HG03457 (cell line): ENCODE measurements around the gene MYCBP2.
"Not testable (repeated sequence)": the region's sequence is repeated elsewhere in the genome, so short reads cannot be mapped to it uniquely, and the experiment has no call there.

Source experiments
- ATAC-seq: cut with Tn5 transposase; IDR thresholded peaks from one replicate; pipeline ENCODE4 v1.9.1; 2021; ENCODE audit warnings: moderate number of reproducible peaks; ENCODE audit not compliant: unreplicated experiment

Gene MYCBP2, protein sequence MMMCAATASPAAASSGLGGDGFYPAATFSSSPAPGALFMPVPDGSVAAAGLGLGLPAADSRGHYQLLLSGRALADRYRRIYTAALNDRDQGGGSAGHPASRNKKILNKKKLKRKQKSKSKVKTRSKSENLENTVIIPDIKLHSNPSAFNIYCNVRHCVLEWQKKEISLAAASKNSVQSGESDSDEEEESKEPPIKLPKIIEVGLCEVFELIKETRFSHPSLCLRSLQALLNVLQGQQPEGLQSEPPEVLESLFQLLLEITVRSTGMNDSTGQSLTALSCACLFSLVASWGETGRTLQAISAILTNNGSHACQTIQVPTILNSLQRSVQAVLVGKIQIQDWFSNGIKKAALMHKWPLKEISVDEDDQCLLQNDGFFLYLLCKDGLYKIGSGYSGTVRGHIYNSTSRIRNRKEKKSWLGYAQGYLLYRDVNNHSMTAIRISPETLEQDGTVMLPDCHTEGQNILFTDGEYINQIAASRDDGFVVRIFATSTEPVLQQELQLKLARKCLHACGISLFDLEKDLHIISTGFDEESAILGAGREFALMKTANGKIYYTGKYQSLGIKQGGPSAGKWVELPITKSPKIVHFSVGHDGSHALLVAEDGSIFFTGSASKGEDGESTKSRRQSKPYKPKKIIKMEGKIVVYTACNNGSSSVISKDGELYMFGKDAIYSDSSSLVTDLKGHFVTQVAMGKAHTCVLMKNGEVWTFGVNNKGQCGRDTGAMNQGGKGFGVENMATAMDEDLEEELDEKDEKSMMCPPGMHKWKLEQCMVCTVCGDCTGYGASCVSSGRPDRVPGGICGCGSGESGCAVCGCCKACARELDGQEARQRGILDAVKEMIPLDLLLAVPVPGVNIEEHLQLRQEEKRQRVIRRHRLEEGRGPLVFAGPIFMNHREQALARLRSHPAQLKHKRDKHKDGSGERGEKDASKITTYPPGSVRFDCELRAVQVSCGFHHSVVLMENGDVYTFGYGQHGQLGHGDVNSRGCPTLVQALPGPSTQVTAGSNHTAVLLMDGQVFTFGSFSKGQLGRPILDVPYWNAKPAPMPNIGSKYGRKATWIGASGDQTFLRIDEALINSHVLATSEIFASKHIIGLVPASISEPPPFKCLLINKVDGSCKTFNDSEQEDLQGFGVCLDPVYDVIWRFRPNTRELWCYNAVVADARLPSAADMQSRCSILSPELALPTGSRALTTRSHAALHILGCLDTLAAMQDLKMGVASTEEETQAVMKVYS (N-terminal part only)

DNA sequence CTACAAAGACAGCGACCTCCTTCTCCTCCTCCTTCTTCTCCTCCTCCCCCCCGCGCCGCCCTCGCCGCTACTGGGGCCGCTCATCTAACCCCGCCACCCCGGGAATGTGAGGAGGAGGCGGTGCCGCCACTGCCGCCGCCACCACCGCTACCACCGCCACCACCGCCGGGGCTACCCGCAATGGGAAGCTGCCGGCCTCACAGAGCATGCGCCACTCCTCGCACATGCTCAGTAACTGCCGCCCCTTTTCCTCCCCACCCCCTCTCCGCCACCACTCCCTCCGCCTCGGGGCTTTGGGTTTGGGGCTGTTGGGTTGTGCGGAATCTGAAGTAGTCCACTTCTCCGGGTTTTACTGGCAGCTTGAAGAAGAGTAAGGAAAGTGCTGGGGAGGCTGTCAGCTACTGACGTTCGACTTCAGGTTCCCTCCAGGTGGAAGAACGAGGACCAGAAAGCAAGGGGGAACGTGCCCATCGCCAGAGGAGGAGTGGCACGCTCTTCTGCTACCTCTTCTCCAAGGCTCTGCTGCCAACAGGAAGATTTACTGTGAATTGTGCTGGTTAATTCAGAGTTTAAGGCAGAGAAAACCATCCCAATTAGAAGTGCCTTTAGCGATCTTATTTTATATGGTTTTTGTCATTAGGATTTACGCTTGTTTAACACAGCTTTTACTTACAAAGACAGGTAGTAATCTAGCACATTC is at the start of gene MYCBP2:
TSS of gene MYCBP2 (minus strand) at position 190 of the 700 bp plus-strand sequence. CDS start 319 bp downstream, outside the sequence.
- ATAC-seq = peak; percentile 38

DNA sequence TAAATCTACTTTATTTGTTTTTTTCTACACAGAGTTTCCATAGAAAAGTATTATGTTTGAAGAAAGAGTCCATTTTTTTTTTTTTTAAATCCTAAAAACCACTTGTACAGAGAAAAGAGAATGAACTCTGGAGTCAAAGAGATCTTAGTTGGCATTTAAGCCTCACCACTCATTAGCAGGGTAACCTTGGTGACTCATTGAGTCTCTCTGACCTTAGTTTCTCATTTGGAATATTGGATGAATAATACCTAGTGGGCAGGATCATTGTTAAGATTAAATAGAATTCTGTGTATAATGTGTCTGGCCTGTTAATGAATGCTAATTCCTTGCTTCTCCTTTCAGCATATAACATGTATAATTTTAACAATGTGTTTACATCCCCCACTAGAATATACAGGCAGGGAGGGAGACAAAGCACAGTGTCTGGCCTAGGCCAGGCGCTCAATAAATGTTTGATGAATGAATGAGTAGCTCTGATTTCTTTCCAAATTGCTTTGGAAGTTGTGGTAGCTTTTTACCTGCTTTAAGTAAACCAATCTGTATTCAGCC is 48.7 kb upstream of the MYCBP2 start:
- ATAC-seq = no peak

DNA sequence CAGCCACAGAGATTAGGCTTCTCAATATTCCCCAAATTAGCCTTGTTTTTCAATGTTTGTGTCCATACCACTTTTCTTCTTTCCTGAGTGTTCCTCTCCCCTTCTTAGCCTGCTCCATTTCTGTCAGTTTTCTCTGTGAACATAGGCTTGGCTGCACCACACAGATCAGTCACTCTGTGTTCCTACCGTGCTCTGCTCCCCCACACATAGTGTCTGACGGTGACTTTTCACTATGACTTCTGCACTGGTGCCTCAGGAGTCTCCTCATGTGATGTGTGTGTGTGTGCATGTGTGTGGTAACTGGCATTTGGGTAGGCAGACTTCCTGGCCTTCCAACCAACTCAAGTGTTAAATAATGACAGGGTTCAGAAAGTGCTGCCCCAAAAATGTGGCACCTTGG is 47.9 kb upstream of the MYCBP2 start:
- no peak for ATAC-seq

DNA sequence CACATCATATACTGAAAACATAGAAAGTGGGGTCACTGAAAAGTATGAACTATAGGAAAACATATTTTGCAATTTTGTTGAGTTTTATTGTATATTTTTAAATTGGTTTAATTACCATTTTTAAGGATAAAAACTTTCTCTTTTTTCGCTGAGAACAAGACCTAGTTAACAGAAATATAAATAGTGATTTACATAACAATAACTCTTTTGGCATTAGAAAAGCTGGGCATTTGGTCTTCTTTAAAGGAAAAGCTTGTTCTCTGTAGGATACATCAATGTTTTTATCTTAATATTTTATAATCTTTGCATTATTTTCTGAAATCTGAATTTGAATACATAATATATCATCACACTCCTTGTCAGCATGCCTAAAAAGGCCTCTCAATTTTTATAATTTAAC is 47.4 kb upstream of the MYCBP2 start:
- no peak for ATAC-seq

DNA sequence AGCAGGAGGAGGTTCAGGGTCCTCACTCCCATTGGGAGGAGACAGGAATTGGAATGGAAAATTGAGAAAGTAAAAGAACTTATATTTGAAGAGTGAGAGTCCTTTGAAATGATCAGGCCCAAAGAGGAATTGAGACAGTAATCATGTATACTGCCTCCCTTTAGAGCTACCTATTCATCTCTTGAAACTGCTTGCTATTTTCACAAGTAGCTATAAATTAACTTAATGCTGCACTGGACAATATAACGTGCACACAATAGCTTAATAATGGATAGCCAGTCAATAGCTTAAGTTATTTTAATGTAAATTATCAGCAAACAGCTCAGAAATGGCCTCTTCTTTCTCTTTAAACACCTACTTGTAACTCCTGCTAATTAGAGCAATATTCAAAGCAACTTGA is 46.6 kb upstream of the MYCBP2 start:
- no peak for ATAC-seq

DNA sequence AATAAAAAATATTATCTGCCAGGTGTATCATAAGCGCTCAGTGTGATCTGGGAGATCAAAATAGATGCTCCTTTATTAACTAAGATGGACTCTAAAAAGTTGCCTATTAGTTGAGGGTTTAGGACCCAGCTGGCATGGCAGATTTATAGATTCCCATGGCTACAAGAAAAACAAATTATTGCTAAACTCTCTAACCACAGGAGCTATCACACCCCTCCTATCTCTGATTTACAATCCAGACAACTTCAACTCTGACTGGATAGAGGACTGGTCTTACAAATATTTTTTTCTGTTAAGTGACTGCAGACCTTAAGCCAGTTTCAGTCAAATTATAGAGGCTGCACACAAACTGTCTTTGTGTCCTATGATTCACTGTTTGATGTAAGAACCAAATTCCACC is 45.4 kb upstream of the MYCBP2 start:
- ATAC-seq = no peak

DNA sequence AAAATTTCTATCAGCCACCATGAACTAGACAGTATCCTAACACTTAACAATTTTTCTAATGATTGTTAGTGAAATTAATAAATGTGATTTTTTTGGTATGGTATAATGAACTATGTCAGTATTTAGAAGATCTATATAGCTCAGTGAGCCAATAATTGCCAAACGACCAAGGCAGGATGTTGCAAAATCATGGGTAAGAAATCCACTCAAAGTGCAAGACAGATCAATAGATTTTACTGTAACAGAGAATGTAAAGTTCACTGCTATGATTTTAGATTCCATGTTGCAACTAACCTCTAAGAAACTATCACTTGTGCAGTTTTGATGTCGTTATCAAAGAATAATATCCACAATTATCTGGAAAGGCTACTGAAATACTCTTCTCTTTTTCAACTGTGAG is 44.0 kb upstream of the MYCBP2 start:
- no peak for ATAC-seq

DNA sequence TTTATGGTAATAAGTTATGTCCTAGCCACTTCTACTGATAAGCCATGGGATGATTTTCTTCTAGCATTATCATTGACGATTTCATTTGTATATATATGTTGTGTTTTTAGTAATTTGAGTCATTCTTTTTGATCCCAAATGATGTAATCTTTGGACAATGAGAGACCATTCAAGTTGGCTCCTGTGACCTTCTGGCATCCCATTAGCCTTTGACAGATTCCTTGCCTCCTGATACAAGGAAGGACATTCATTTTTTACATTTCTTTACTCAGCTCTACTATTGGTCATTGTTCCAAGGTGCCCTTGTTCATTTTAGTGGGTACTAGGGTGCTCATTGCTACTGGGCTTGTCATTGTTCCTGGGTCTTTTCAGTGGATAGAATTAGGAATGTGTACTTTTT is 35.3 kb upstream of the MYCBP2 start:
- no peak for ATAC-seq

DNA sequence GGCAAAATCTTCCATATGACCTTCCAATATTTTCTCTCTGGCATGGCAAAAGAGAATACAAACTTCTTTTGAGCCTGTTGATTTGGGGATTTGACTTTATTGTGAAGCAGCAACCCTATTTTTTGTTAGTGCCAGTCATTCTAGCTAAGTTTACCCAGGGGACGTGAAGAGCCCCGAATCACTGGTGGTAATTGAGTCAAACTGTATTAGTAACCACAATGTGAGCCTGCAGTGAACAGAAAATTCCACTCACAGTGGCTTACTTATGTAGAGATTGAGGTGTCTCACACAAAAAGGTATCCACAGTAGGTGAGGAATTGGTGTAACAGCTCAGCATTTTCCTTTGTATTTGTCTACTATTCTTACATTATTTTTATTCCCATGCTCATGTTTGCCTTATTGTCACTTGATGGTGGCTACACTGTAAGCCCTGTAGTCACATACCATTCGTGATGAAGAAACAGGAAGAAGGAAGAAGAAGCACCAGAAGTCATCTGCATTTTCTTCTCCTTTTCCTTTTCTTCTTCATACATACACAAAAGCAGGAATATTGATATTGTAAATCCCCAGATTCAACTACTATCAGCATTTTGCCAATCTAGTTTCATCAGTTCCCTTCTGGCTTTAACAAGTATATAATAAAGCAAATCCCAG is 33.3 kb upstream of the MYCBP2 start:
- no peak for ATAC-seq

DNA sequence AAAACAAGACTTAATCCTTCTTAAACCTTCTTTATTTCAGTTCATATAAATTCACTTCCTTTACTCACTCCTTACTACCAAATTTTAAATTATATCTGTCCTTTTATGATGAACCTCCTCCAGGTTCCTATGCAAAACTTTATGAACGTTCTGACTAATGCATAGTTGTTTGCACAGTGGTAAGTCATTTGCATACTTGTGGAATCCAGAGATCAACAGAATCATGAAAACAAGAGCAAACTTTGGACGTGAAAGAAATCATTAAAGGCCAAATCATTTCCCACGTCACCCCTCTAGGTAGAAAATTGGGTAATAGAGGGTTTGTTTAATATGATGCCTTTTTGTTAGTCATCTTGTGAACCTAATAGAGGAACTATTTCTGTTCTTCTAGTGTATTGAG is 32.3 kb upstream of the MYCBP2 start:
- no peak for ATAC-seq

DNA sequence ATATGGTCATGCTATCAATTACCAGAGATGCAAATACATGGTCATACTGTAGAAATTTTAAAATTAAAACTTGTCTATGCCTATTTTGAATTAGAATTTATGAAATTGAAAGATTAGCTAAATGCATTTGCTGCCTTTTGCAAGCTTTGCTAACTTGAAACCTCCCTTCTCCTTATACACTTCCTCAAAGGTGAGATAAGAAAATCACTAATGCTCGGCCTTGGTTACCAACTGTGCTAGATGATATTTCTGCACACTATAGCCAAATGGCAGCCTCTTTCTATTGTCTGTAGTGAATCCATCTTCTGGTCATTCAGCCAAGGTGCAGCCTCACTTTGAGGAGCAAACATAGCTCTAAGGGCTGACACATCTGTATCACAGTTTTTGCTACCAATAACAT is 31.1 kb upstream of the MYCBP2 start:
- no peak for ATAC-seq

DNA sequence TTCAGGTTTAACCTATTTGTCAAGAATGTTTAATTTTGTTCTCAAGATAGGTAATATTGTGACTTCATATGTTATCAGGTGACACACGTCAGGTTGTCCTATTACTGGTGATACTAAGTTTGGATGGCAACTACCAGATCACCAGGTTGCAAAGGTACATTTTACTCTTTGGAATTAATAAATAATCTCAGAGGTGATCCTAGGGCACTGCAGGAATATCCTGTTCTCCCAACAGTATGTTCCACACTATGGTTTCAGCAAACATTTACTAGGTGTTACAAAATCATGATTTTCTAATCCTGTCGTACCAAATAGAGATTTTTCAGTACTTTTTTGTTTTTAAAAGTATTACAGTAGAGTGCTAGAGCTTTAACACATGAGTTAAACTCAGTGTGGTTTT is 29.3 kb upstream of the MYCBP2 start:
- no peak for ATAC-seq

DNA sequence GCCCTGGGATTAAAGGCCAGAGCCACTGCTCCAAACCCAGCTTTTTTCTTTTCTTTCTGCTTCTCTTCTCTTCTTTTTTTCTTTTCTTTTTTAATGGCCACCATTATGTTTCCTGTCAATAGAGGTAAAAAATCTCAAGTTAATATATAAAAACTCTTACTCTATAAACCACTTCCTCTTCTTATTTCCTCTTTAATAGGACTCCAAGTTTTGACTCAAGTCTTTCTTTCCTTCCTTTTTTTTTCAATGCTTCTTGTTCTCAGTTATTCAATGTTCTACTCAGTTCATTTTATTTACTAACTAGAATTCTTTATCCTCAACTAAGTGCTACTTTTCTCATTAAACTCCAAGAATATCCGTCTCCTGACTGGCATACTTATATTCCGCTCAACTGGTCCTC is 27.1 kb upstream of the MYCBP2 start:
- ATAC-seq = no peak

DNA sequence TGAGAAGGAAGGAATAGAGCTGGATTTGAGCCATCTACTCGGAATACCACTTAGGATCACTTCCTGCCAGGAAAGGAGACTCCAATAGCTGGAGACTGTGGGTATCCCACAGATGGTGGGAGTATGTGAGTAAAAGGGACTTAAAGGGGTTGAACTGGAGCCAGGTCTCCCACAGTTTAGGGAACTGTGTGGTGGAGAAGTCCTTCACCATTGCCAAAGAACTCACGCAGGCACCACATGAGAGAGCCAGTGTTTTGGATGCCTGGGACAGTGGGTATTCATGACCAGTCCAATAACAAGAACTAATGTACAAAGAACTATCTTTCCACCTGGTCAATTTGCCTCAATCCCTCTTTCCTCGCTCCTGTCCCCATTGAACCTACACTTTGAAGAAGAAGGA is 24.4 kb upstream of the MYCBP2 start:
- ATAC-seq = no peak

DNA sequence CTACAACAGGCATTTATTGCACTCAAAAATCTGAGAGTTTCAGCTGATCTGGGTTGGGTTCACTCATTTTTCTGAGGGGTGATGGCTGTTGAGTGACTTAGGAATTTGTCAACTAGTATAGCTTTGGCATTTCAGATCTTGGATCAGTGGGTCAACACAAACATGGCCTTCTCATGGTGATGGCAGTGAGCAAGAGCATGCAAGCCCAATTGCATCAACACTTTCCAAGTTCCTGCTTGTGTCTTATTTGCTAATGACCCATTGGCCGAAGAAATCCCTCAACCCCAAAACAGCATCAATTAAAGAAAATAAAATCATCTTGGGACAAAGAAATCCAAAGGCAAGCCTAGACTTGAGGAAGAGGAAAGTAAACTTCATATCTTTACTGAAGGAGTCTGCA is 23.9 kb upstream of the MYCBP2 start:
- no peak for ATAC-seq

DNA sequence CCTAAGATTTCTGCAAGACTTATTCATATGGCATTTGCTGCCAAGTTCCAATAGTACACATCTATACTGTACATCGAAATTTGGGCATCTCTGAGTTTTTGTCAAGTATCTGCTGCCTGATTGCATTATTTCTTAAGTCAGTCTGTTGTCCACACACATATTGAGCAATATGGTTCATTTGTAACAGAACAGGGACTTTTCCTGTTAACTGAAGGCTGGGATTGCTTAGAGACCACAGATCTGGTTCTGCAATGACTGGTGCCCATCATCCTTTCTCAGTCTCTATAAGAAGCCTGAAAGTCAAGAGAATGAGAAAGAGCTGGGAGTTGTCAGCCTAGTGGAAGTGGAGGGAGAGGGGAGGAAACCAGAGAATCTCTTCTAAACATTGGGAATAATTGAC is 22.5 kb upstream of the MYCBP2 start:
- ATAC-seq = no peak

DNA sequence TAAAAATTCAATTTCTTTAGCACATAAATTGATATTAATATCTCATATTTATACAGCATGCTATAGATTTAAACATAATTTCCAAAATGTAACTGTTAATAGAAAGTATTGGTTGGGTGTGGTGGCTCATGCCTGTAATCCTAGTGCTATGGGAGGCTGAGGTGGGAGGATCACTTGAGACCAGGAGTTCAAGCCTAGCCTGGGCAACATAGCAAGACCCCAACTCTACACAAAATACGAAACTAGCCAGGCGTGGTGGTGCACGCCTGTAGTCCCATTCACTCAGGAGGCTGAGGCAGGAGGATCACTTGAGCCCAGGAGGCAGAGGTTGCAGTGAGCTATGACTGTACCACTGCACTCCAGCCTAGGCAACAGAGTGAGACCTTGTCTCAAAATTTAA is 20.5 kb upstream of the MYCBP2 start:
- not testable (repeated sequence) for ATAC-seq

DNA sequence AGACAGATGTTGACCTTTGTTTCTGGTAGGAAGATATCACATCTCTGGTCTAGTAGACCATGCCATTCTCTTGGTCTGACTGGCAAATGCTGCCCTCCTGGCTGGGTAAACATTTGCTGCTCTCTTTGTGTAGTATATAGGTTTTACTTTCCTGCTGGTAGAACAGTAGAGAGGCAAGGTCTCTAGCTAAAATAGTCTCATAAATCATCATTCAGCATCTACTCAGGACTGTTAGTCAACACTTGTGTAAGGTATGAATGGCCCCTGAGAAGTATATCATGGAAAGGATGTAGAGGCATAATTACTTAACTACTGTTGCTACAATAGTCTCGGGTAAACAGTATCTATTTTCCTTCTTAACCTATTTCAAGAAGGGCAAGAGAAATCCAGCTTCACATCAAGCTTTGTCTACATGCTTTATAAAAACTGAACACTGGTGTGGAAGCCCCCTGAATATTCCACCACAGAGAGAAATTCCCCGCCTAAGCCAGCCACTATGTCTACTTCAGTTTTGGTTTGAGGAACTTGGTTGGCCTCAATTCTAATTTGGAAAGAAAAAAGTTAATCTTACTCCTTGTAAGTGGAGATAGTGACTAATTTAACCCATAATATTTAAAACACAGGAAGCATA is 18.4 kb upstream of the MYCBP2 start:
- peak; percentile 58 for ATAC-seq

DNA sequence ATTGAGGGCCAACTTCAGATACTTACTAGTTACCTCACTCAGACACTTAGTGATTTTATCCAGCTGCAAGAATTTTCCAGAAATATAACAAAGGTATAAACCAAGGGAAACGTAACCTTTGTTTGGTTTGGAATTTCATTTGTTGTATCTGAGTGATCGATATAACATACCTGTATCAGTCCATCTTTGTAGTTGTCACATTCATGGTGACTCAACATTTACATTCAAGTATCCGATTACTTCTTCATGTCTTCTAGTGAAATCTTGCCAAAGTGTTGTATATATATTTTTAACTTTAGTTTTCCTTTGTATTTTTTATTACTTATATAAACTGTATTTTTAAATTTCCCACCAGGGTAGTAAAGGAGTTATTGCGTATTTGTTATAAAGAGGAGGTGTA is 16.9 kb upstream of the MYCBP2 start:
- ATAC-seq = no peak

DNA sequence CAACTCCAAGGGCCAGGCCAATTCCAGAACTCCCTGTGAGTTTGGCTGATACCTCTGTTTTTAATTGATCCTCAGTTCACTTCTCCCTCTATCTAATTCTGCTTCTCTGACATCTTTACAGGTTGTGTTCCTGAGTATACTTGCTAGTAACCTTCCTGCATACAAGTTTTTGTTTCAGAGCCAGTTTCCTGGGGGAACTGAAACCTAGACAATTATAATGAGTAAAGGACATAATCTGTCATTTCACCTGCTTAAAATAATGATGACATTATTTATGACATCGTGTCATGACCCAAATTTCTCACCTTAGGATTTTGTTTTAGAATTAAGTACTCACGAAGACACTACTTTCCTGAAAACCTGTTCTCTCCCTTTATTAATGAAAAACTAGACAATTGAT is 12.5 kb upstream of the MYCBP2 start:
- peak; percentile 46 for ATAC-seq
